HCT116 (cell line): Measurements from ENCODE around the gene FGFRL1.

ENCODE experiments used
- ATF3 ChIP-seq: IDR thresholded peaks from 2 replicates; pipeline ENCODE4 v1.6.1; 2012
- CTCF ChIP-seq, 3 experiments: fragments of 200-600 bp in 1 of 3; sonication (generic) in 1 of 3; IDR thresholded peaks in 2 of 3; conservative IDR thresholded peaks in 1 of 3; 2 replicates each; pipeline ENCODE4 v1.5.1; 2012 to 2017; ENCODE audit warnings: low read depth in 2 of 3, low read length in 2 of 3, antibody characterized with exemption in 1 of 3, borderline replicate concordance in 1 of 3, control low read depth in 1 of 3, mild to moderate bottlenecking in 1 of 3, mixed read lengths in 1 of 3, mixed run types in 1 of 3, moderate library complexity in 1 of 3; ENCODE audit not compliant: insufficient read depth in 1 of 3
- POLR2A ChIP-seq: IDR thresholded peaks from 2 replicates; pipeline ENCODE4 v1.7.0; 2011; ENCODE audit warnings: borderline replicate concordance; ENCODE audit not compliant: insufficient read depth, insufficient read length; ENCODE audit errors: extremely low read depth

- TF ChIP-seq CTCF (IDR thresholded peaks at IDR 0.05 in 2 of 3, conservative IDR thresholded peaks at IDR 0.05 in 1 of 3; ENCODE audit: borderline replicate concordance in 1 of 3, insufficient read depth in 1 of 3, low read depth in 2 of 3, low read length in 2 of 3) (no peak), ATF3 (no peak), POLR2A (no peak)
These were observed 44.5 kb downstream of the FGFRL1 start for GRCh38 chr4:1055721-1056590.
